Fibroblast of lung (primary cell): ENCODE data around the gene ALS2CL. TPM values are rescaled to one million over a fixed set of nuclear protein-coding genes. Genes with fewer than 3 reads are reported as not detected.

ENCODE experiments used
- DNase-seq, 2 donors: peaks; one replicate each; pipeline versions ENCODE4 v3.0.0 to v3.0.0-alpha.2; 2010; ENCODE audit warnings: low read depth in 2 of 2
- H2AFZ ChIP-seq: 2 replicates; pipeline ENCODE4 v1.5.1; 2012; ENCODE audit warnings: low read length, control low read depth, inconsistent platforms
- H3K27ac ChIP-seq: 2 replicates; pipeline ENCODE4 v1.5.1; 2011; ENCODE audit warnings: low read length, control low read depth; ENCODE audit not compliant: insufficient read depth
- H3K27me3 ChIP-seq: 2 replicates; pipeline ENCODE4 v1.5.1; 2011; ENCODE audit warnings: mild to moderate bottlenecking, low read length; ENCODE audit not compliant: control insufficient read depth, insufficient read depth
- H3K36me3 ChIP-seq: 2 replicates; pipeline ENCODE4 v1.5.1; 2011; ENCODE audit warnings: low read length; ENCODE audit not compliant: control insufficient read depth, insufficient read depth
- H3K4me1 ChIP-seq: 2 replicates; pipeline ENCODE4 v1.5.1; 2011; ENCODE audit warnings: low read length; ENCODE audit not compliant: control insufficient read depth, insufficient read depth; ENCODE audit errors: extremely low read depth
- H3K4me2 ChIP-seq: 2 replicates; pipeline ENCODE4 v1.5.1; 2011; ENCODE audit warnings: low read length, control low read depth; ENCODE audit not compliant: insufficient read depth; ENCODE audit errors: extremely low read depth
- H3K4me3 ChIP-seq, 4 experiments: fragments of 200-600 bp in 1 of 4; sonication (generic) in 1 of 4; replicated peaks in 1 of 4; 2 replicates each; pipeline ENCODE4 v1.5.1; 2011 to 2016; ENCODE audit warnings: low read length in 4 of 4, low read depth in 3 of 4, mild to moderate bottlenecking in 3 of 4, control low read depth in 2 of 4, inconsistent platforms in 1 of 4, mixed read lengths in 1 of 4; ENCODE audit not compliant: insufficient read depth in 1 of 4; ENCODE audit errors: control extremely low read depth in 1 of 4
- H3K79me2 ChIP-seq: 2 replicates; pipeline ENCODE4 v1.5.1; 2012; ENCODE audit warnings: mild to moderate bottlenecking, low read length, inconsistent platforms; ENCODE audit not compliant: control insufficient read depth, insufficient read depth
- H3K9ac ChIP-seq: 2 replicates; pipeline ENCODE4 v1.5.1; 2011; ENCODE audit warnings: mild to moderate bottlenecking, low read length, control low read depth; ENCODE audit not compliant: insufficient read depth
- H3K9me3 ChIP-seq: 2 replicates; pipeline ENCODE4 v1.5.1; 2012; ENCODE audit warnings: low read depth, low read length; ENCODE audit not compliant: control insufficient read depth, insufficient read depth
- H4K20me1 ChIP-seq: 2 replicates; pipeline ENCODE4 v1.5.1; 2011; ENCODE audit warnings: low read length; ENCODE audit not compliant: control insufficient read depth, insufficient read depth; ENCODE audit errors: extremely low read depth
- CTCF ChIP-seq, 2 donors: IDR thresholded peaks in 1 of 2; conservative IDR thresholded peaks in 1 of 2; 1 replicate in 1 of 2; 2 replicates in 1 of 2; pipeline ENCODE4 v1.5.1; 2011 to 2012; ENCODE audit warnings: low read length in 2 of 2, control low read depth in 1 of 2, inconsistent platforms in 1 of 2, low read depth in 1 of 2, mild to moderate bottlenecking in 1 of 2
- EZH2 ChIP-seq: IDR thresholded peaks from 2 replicates; pipeline ENCODE4 v1.5.1; 2012; ENCODE audit warnings: low read length, control low read depth, mild to moderate bottlenecking; ENCODE audit errors: missing control alignments
- polyA plus RNA-seq, 2 donors: library from polyadenylated mRNA; depleted of rRNA in 1 of 2; stranded (reverse) in 1 of 2; unstranded in 1 of 2; fragments of >200 nt; gene quantifications; 2 replicates each; pipeline ENCODE4 v1.2.1, GENCODE V29; 2011 to 2012; ENCODE audit warnings: missing spikeins in 1 of 2
- total RNA-seq: library from RNA; depleted of rRNA; stranded (reverse); fragments of >200 nt; gene quantifications from 2 replicates; pipeline ENCODE4 v1.2.1, GENCODE V29; 2014

Gene ALS2CL
- total and polyA plus RNA-seq, 2 donors (not counting 1 experiment from before 2014, with no cell fraction given): 4.4 to 19.7 TPM

GRCh38 chr3:46713050-46713897 lies 19.8 kb upstream of the ALS2CL start:
- H2AFZ ChIP-seq: no peak overlapping the region
- DNase-seq: no peak
- no peaks in the 10 kb centered on the region for H3K36me3 ChIP-seq
- no peaks in the 10 kb centered on the region for H3K4me1 ChIP-seq
- H3K4me3 ChIP-seq: no peak overlapping the region
- H4K20me1 ChIP-seq: no peaks in the 10 kb centered on the region
- H3K79me2 ChIP-seq: no peaks in the 10 kb centered on the region
- TF ChIP-seq CTCF (conservative IDR thresholded peaks at IDR 0.05 in 1 of 2, IDR thresholded peaks at IDR 0.05 in 1 of 2; ENCODE audit: low read depth in 1 of 2, low read length in 2 of 2) (no peak), EZH2 (no peak)
- peaks cover 3% of the 10 kb centered on the region for H3K27me3 ChIP-seq
- H3K9ac ChIP-seq: no peak overlapping the region
- no peaks in the 10 kb centered on the region for H3K9me3 ChIP-seq
- H3K27ac ChIP-seq: no peak overlapping the region
- no peak overlapping the region for H3K4me2 ChIP-seq

- Histone ChIP-seq H2AFZ (no peak overlapping the region), H3K27ac (no peak overlapping the region), H3K4me3 (no peak overlapping the region), H3K9me3 (no peaks in the 10 kb centered on the region), H3K27me3 (peaks cover 3% of the 10 kb centered on the region), H4K20me1 (no peaks in the 10 kb centered on the region), H3K79me2 (no peaks in the 10 kb centered on the region), H3K9ac (no peak overlapping the region), H3K36me3 (no peaks in the 10 kb centered on the region), H3K4me1 (no peaks in the 10 kb centered on the region), H3K4me2 (no peak overlapping the region)
- DNase-seq: no peak
- TF ChIP-seq EZH2 (no peak), CTCF (conservative IDR thresholded peaks at IDR 0.05 in 1 of 2, IDR thresholded peaks at IDR 0.05 in 1 of 2; ENCODE audit: low read depth in 1 of 2, low read length in 2 of 2) (no peak)
These were observed 18.9 kb upstream of the ALS2CL start for GRCh38 chr3:46712191-46713049.

GRCh38 chr3:46711760-46712159 lies 18.3 kb upstream of the ALS2CL start:
- Histone ChIP-seq H3K27me3 (peaks cover 3% of the 10 kb centered on the region), H4K20me1 (no peaks in the 10 kb centered on the region), H3K4me1 (no peaks in the 10 kb centered on the region), H3K4me2 (no peak overlapping the region), H3K79me2 (no peaks in the 10 kb centered on the region), H2AFZ (no peak overlapping the region), H3K36me3 (no peaks in the 10 kb centered on the region), H3K4me3 (no peak overlapping the region), H3K27ac (no peak overlapping the region), H3K9me3 (no peaks in the 10 kb centered on the region), H3K9ac (no peak overlapping the region)
- DNase-seq: no peak
- no peak for TF ChIP-seq EZH2
- no peak for TF ChIP-seq CTCF (conservative IDR thresholded peaks at IDR 0.05 in 1 of 2, IDR thresholded peaks at IDR 0.05 in 1 of 2; ENCODE audit: low read depth in 1 of 2, low read length in 2 of 2)
